ENCODE measurements around the gene CERS6.
"Not testable (repeated sequence)": the region's sequence is repeated elsewhere in the genome, so short reads cannot be mapped to it uniquely, and the experiment has no call there.

Gene CERS6

GRCh38 chr2:168496906-168497305, 40.8 kb downstream of the CERS6 start:
- DNase-seq (ENCODE audit: low read depth in 1 of 2, low spot score in 1 of 2): no peak

- DNase-seq (ENCODE audit: low read depth in 1 of 2, low spot score in 1 of 2): no peak
These were observed 43.4 kb downstream of the CERS6 start for GRCh38 chr2:168499500-168499899.

GRCh38 chr2:168500516-168500915, 44.4 kb downstream of the CERS6 start:
- DNase-seq (ENCODE audit: low read depth in 1 of 2, low spot score in 1 of 2): no peak

GRCh38 chr2:168501466-168502065, 45.5 kb downstream of the CERS6 start:
- DNase-seq (ENCODE audit: low read depth in 1 of 2, low spot score in 1 of 2): no peak

- not testable (repeated sequence) for DNase-seq (ENCODE audit: low read depth in 1 of 2, low spot score in 1 of 2)
These were observed 46.8 kb downstream of the CERS6 start for GRCh38 chr2:168502852-168503251.

- DNase-seq (ENCODE audit: low read depth in 1 of 2, low spot score in 1 of 2): no peak
These were observed 47.8 kb downstream of the CERS6 start for GRCh38 chr2:168503901-168504300.

- DNase-seq (ENCODE audit: low read depth in 1 of 2, low spot score in 1 of 2): no peak
These were observed 48.3 kb downstream of the CERS6 start for GRCh38 chr2:168504323-168504722.

GRCh38 chr2:168510125-168510756, 54.2 kb downstream of the CERS6 start:
- DNase-seq (ENCODE audit: low read depth in 1 of 2, low spot score in 1 of 2): no peak

GRCh38 chr2:168514692-168515091, 58.6 kb downstream of the CERS6 start:
- DNase-seq (ENCODE audit: low read depth in 1 of 2, low spot score in 1 of 2): no peak

- no peak for DNase-seq (ENCODE audit: low read depth in 1 of 2, low spot score in 1 of 2)
These were observed 59.4 kb downstream of the CERS6 start for GRCh38 chr2:168515502-168515901.

- no peak for DNase-seq (ENCODE audit: low read depth in 1 of 2, low spot score in 1 of 2)
These were observed 61.7 kb downstream of the CERS6 start for GRCh38 chr2:168517816-168518215.

- no peak for DNase-seq (ENCODE audit: low read depth in 1 of 2, low spot score in 1 of 2)
These were observed 62.5 kb downstream of the CERS6 start for GRCh38 chr2:168518555-168519066.

- no peak for DNase-seq (ENCODE audit: low read depth in 1 of 2, low spot score in 1 of 2)
These were observed 63.6 kb downstream of the CERS6 start for GRCh38 chr2:168519534-168520308.

GRCh38 chr2:168521053-168521741, 65.1 kb downstream of the CERS6 start:
- no peak for DNase-seq (ENCODE audit: low read depth in 1 of 2, low spot score in 1 of 2)

GRCh38 chr2:168522446-168522845, 66.4 kb downstream of the CERS6 start:
- no peak for DNase-seq (ENCODE audit: low read depth in 1 of 2, low spot score in 1 of 2)

- no peak for DNase-seq (ENCODE audit: low read depth in 1 of 2, low spot score in 1 of 2)
These were observed 67.9 kb downstream of the CERS6 start for GRCh38 chr2:168524005-168524404.

GRCh38 chr2:168525020-168525419, 68.9 kb downstream of the CERS6 start:
- DNase-seq (ENCODE audit: low read depth in 1 of 2, low spot score in 1 of 2): no peak

- DNase-seq (ENCODE audit: low read depth in 1 of 2, low spot score in 1 of 2): no peak
These were observed 69.8 kb downstream of the CERS6 start for GRCh38 chr2:168525716-168526446.

GRCh38 chr2:168526641-168527040, 70.6 kb downstream of the CERS6 start:
- DNase-seq (ENCODE audit: low read depth in 1 of 2, low spot score in 1 of 2): no peak

- DNase-seq (ENCODE audit: low read depth in 1 of 2, low spot score in 1 of 2): no peak
These were observed 71.9 kb downstream of the CERS6 start for GRCh38 chr2:168528016-168528415.

GRCh38 chr2:168528469-168528868, 72.4 kb downstream of the CERS6 start:
- no peak for DNase-seq (ENCODE audit: low read depth in 1 of 2, low spot score in 1 of 2)
